Esophagus muscularis mucosa (tissue), 3 donors: ENCODE results near the gene OMG.
"Not testable (repeated sequence)": the region's sequence is repeated elsewhere in the genome, so short reads cannot be mapped to it uniquely, and the experiment has no call there.

ENCODE experiments used
- CTCF ChIP-seq, 3 experiments: fragments of 200-600 bp in 2 of 3; fragments of 450-650 bp in 1 of 3; sonication (generic) in 2 of 3; IDR thresholded peaks; one replicate each; pipeline ENCODE4 v1.5.1; 2017 to 2019; ENCODE audit warnings: antibody characterized with exemption in 3 of 3, mild to moderate bottlenecking in 2 of 3, moderate library complexity in 1 of 3
- POLR2A ChIP-seq: fragments of 450-650 bp; IDR thresholded peaks from one replicate; pipeline ENCODE4 v1.6.1; 2017; ENCODE audit warnings: antibody characterized with exemption, moderate library complexity, mild to moderate bottlenecking, low read depth

GRCh38 chr17:31262923-31263322 is 34.1 kb downstream of the OMG start:
- not testable (repeated sequence) for TF ChIP-seq CTCF (IDR thresholded peaks at IDR 0.05); POLR2A
